ENCODE measurements around the gene ATRN. TPM values are rescaled to one million over a fixed set of nuclear protein-coding genes. Genes with fewer than 3 reads are reported as not detected.

ATRN gene
- total and polyA plus RNA-seq, 2 of the 8 experiments (the other 6 are each of a cell fraction or from before 2014, with no cell fraction given) = 12.0 to 17.4 TPM

GRCh38 chr20:3447321-3447720 lies 23.5 kb upstream of the ATRN start:
- Histone ChIP-seq H3K27ac (ENCODE audit: low read depth, low read length) (no peak overlapping the region), H3K79me1 (ENCODE audit: low read depth, low read length) (no peaks in the 10 kb centered on the region), H3K27me3 (replicated peaks in 1 of 4; ENCODE audit: control insufficient read depth in 3 of 4, extremely low read depth in 1 of 4, insufficient read depth in 3 of 4, low read length in 3 of 4) (no peaks in the 10 kb centered on the region), H2BK5ac (ENCODE audit: low read depth, low read length) (no peak overlapping the region), H3K4me1 (replicated peaks in 1 of 4; ENCODE audit: control insufficient read depth in 3 of 4, insufficient read depth in 4 of 4, low read length in 3 of 4) (no peaks in the 10 kb centered on the region), H3K23ac (ENCODE audit: insufficient read length) (no peak overlapping the region), H3K9me3 (ENCODE audit: insufficient read depth in 2 of 2, low read depth in 1 of 2, low read length in 1 of 2) (0 out of 4 replicates have a peak, but pooled peaks cover 0 to 1% of the 10 kb centered on the region in 2 experiments), H3K14ac (ENCODE audit: insufficient read length) (no peak overlapping the region), H4K91ac (replicated peaks; ENCODE audit: insufficient read length, low read length) (no peak overlapping the region), H3K23me2 (ENCODE audit: low read depth, low read length) (no peaks in the 10 kb centered on the region), H4K5ac (ENCODE audit: insufficient read length, low read depth, low read length) (no peak overlapping the region), H2AFZ (ENCODE audit: low read length) (no peak overlapping the region), H4K20me1 (replicated peaks in 1 of 2; ENCODE audit: control insufficient read depth in 1 of 2, insufficient read depth in 2 of 2, low read length in 2 of 2) (no peaks in the 10 kb centered on the region), H2BK20ac (ENCODE audit: low read length) (no peak overlapping the region), H3K36me3 (ENCODE audit: control insufficient read depth in 2 of 4, insufficient read depth in 4 of 4, low read length in 3 of 4) (no peaks in the 10 kb centered on the region), H3K79me2 (ENCODE audit: control insufficient read depth in 1 of 2, insufficient read depth in 2 of 2, low read length in 2 of 2) (no peaks in the 10 kb centered on the region), H3K18ac (ENCODE audit: extremely low read depth, low read length) (no peak overlapping the region; the same call in 1 of the 2 replicates), H3K4me2 (ENCODE audit: insufficient read depth in 1 of 2, low read depth in 2 of 2, low read length in 2 of 2) (no peak overlapping the region), H3K4me3 (ENCODE audit: extremely low read depth in 1 of 4, insufficient read depth in 2 of 4, low read depth in 3 of 4, low read length in 4 of 4) (no peak overlapping the region), H3K4ac (replicated peaks; ENCODE audit: insufficient read length, low read depth, low read length) (no peak overlapping the region), H2BK15ac (ENCODE audit: low read length) (no peak overlapping the region), H4K8ac (ENCODE audit: extremely low read depth, insufficient read depth, low read length) (no peak overlapping the region), H3K56ac (replicated peaks; ENCODE audit: insufficient read length, low read depth, low read length) (no peak overlapping the region), H2AK5ac (ENCODE audit: low read depth, low read length) (no peak overlapping the region), H2BK120ac (replicated peaks; ENCODE audit: low read depth, low read length) (no peak overlapping the region), H2BK12ac (ENCODE audit: low read depth, low read length) (no peak overlapping the region), H3K9ac (replicated peaks in 1 of 4; ENCODE audit: extremely low read depth in 1 of 4, low read depth in 3 of 4, low read length in 3 of 4) (no peak overlapping the region)
- no peak for DNase-seq (ENCODE audit: low read depth in 1 of 2, low spot score in 2 of 2)
- 87% methylated on average over 2 of the region's 2 CpGs; no CpG with 5 or more reads in 1 of the 2 experiments for WGBS, 2 experiments (ENCODE audit: extremely low coverage in 1 of 2, insufficient coverage in 1 of 2, insufficient read length in 1 of 2, insufficient replicate concordance in 2 of 2, low coverage in 1 of 2, low lambda C conversion rate in 2 of 2, missing lambda C conversion rate in 1 of 2)
- no peak for FAIRE-seq
- ChIA-PET CTCF (ENCODE audit: partially characterized antibody) (no interaction called here), POLR2A (ENCODE audit: partially characterized antibody) (no interaction called here)
- no peak for TF ChIP-seq YY1 (IDR thresholded peaks at IDR 0.05; ENCODE audit: low read depth, low read length)
- TF ChIP-seq USF2 (IDR thresholded peaks at IDR 0.05; ENCODE audit: low read length) = no peak
- TF ChIP-seq RNF2 (IDR thresholded peaks at IDR 0.05; ENCODE audit: borderline replicate concordance, low read depth, low read length, missing control alignments, poor library complexity, severe bottlenecking) = no peak
- no peak for TF ChIP-seq ZNF274 (IDR thresholded peaks at IDR 0.05; ENCODE audit: borderline replicate concordance, extremely low read depth, low read length)
- no peak for TF ChIP-seq SIX5 (IDR thresholded peaks at IDR 0.05; ENCODE audit: low read depth, low read length)
- no peak for TF ChIP-seq GTF2F1 (IDR thresholded peaks at IDR 0.05; ENCODE audit: borderline replicate concordance, low read depth, low read length)

Data from H1 (cell line).